HepG2 (cell line): ENCODE data around the gene VDR.

Source experiments
- FOXA1 ChIP-seq, 2 experiments: fragments of 450-650 bp in 1 of 2; sonication (generic) in 1 of 2; formaldehyde crosslinking in 1 of 2; IDR thresholded peaks; 2 replicates each; pipeline versions ENCODE4 v1.4.0 to v1.6.1; 2016 to 2020; ENCODE audit warnings: missing genetic modification reagents in 1 of 2
- FOXJ3 ChIP-seq: sonication (generic); formaldehyde crosslinking; IDR thresholded peaks from 2 replicates; pipeline ENCODE4 v1.4.0; 2020; ENCODE audit warnings: missing genetic modification reagents, mild to moderate bottlenecking, borderline replicate concordance
- FOXP1 ChIP-seq, 2 experiments: fragments of 450-650 bp in 1 of 2; IDR thresholded peaks; 2 replicates each; pipeline ENCODE4 v1.6.1; 2017 to 2018; ENCODE audit warnings: antibody characterized with exemption in 1 of 2
- MTA1 ChIP-seq: sonication (generic); formaldehyde crosslinking; IDR thresholded peaks from 2 replicates; pipeline ENCODE4 v1.4.0; 2020; ENCODE audit warnings: missing genetic modification reagents, mild to moderate bottlenecking, borderline replicate concordance
- NR1H2 ChIP-seq: sonication (generic); formaldehyde crosslinking; IDR thresholded peaks from 2 replicates; pipeline ENCODE4 v1.8.1; 2022; ENCODE audit warnings: low read depth, missing genetic modification reagents, borderline replicate concordance
- SMARCC2 ChIP-seq: fragments of 450-650 bp; IDR thresholded peaks from 2 replicates; pipeline ENCODE4 v1.6.1; 2017; ENCODE audit warnings: antibody characterized with exemption, mild to moderate bottlenecking
- TARDBP ChIP-seq: sonication (generic); formaldehyde crosslinking; IDR thresholded peaks from 2 replicates; pipeline ENCODE4 v1.8.0; 2022; ENCODE audit warnings: mild to moderate bottlenecking, missing genetic modification reagents
- TMF1 ChIP-seq: sonication (generic); formaldehyde crosslinking; IDR thresholded peaks from 2 replicates; pipeline ENCODE4 v1.8.1; 2022; ENCODE audit warnings: low read depth, missing genetic modification reagents
- TF ChIP-seq, protein P1 (sequence below): sonication (generic); formaldehyde crosslinking; IDR thresholded peaks from 2 replicates; pipeline ENCODE4 v1.4.0; 2020; ENCODE audit warnings: missing genetic modification reagents
- TF ChIP-seq, protein P2 (sequence below): sonication (generic); formaldehyde crosslinking; IDR thresholded peaks from 2 replicates; pipeline ENCODE4 v1.5.0; 2020; ENCODE audit warnings: mild to moderate bottlenecking, missing genetic modification reagents, moderate library complexity
- TF ChIP-seq, protein P3 (sequence below): sonication (generic); formaldehyde crosslinking; IDR thresholded peaks from 2 replicates; pipeline ENCODE4 v1.9.0; 2021; ENCODE audit warnings: missing genetic modification reagents, mild to moderate bottlenecking, borderline replicate concordance
- TF ChIP-seq, protein P4 (sequence below): IDR thresholded peaks from 2 replicates; pipeline ENCODE4 v1.6.1; 2016; ENCODE audit warnings: missing compliant biosample characterization, missing genetic modification reagents, borderline replicate concordance
- TF ChIP-seq, protein P5 (sequence below): sonication (generic); formaldehyde crosslinking; IDR thresholded peaks from 2 replicates; pipeline ENCODE4 v1.4.0; 2020; ENCODE audit warnings: missing genetic modification reagents
- TF ChIP-seq, protein P6 (sequence below): sonication (generic); formaldehyde crosslinking; IDR thresholded peaks from 2 replicates; pipeline ENCODE4 v1.8.0; 2022; ENCODE audit warnings: missing genetic modification reagents, low read depth, mild to moderate bottlenecking, borderline replicate concordance

DNA sequence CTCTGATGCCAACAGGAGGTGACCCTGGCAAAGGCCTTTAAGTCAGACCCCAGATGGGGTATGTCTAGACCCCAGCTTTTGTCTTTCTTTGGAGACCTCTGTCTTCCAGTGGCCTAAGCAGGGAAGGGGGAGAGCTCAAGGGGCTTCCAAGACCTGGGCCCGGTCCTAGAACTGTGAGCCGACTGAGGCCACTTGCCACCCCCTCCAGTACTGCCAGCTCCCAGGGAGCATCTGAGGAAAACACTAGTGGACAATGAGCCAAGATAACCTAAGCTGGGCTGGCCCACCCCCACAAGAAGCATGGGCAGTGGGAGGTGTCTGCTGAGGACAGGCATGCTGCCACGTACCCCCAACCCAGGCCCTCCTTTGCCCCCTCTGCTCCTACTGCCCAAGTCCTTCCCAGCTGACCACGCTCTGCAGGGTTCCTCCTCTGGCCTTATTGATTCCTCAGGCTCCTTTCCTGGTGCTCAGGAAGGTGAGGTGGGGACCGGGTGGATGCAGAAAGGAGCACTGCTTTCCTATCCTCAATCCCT, 21.1 kb downstream of the VDR start:
- TF ChIP-seq, protein P1, sequence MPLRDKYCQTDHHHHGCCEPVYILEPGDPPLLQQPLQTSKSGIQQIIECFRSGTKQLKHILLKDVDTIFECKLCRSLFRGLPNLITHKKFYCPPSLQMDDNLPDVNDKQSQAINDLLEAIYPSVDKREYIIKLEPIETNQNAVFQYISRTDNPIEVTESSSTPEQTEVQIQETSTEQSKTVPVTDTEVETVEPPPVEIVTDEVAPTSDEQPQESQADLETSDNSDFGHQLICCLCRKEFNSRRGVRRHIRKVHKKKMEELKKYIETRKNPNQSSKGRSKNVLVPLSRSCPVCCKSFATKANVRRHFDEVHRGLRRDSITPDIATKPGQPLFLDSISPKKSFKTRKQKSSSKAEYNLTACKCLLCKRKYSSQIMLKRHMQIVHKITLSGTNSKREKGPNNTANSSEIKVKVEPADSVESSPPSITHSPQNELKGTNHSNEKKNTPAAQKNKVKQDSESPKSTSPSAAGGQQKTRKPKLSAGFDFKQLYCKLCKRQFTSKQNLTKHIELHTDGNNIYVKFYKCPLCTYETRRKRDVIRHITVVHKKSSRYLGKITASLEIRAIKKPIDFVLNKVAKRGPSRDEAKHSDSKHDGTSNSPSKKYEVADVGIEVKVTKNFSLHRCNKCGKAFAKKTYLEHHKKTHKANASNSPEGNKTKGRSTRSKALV, result no peak
- TF ChIP-seq SMARCC2 (no peak), TMF1 (CRISPR knock-in tag) (no peak), FOXJ3 (CRISPR knock-in tag) (no peak), TARDBP (CRISPR knock-in tag) (no peak), MTA1 (CRISPR knock-in tag) (no peak), FOXA1 (IDR thresholded peaks at IDR 0.05) (no peak), FOXA1 (CRISPR knock-in tag; IDR thresholded peaks at IDR 0.05) (no peak), FOXP1 (IDR thresholded peaks at IDR 0.05) (no peak), FOXP1 (CRISPR knock-in tag; IDR thresholded peaks at IDR 0.05) (no peak), NR1H2 (CRISPR knock-in tag) (no peak)
- TF ChIP-seq, protein P2, sequence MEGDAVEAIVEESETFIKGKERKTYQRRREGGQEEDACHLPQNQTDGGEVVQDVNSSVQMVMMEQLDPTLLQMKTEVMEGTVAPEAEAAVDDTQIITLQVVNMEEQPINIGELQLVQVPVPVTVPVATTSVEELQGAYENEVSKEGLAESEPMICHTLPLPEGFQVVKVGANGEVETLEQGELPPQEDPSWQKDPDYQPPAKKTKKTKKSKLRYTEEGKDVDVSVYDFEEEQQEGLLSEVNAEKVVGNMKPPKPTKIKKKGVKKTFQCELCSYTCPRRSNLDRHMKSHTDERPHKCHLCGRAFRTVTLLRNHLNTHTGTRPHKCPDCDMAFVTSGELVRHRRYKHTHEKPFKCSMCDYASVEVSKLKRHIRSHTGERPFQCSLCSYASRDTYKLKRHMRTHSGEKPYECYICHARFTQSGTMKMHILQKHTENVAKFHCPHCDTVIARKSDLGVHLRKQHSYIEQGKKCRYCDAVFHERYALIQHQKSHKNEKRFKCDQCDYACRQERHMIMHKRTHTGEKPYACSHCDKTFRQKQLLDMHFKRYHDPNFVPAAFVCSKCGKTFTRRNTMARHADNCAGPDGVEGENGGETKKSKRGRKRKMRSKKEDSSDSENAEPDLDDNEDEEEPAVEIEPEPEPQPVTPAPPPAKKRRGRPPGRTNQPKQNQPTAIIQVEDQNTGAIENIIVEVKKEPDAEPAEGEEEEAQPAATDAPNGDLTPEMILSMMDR (CRISPR knock-in tag), result no peak
- TF ChIP-seq, protein P3, sequence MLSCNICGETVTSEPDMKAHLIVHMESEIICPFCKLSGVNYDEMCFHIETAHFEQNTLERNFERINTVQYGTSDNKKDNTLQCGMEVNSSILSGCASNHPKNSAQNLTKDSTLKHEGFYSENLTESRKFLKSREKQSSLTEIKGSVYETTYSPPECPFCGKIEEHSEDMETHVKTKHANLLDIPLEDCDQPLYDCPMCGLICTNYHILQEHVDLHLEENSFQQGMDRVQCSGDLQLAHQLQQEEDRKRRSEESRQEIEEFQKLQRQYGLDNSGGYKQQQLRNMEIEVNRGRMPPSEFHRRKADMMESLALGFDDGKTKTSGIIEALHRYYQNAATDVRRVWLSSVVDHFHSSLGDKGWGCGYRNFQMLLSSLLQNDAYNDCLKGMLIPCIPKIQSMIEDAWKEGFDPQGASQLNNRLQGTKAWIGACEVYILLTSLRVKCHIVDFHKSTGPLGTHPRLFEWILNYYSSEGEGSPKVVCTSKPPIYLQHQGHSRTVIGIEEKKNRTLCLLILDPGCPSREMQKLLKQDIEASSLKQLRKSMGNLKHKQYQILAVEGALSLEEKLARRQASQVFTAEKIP, result no peak
- TF ChIP-seq, protein P4, sequence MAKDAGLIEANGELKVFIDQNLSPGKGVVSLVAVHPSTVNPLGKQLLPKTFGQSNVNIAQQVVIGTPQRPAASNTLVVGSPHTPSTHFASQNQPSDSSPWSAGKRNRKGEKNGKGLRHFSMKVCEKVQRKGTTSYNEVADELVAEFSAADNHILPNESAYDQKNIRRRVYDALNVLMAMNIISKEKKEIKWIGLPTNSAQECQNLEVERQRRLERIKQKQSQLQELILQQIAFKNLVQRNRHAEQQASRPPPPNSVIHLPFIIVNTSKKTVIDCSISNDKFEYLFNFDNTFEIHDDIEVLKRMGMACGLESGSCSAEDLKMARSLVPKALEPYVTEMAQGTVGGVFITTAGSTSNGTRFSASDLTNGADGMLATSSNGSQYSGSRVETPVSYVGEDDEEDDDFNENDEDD (CRISPR knock-in tag), result no peak
- TF ChIP-seq, protein P5, sequence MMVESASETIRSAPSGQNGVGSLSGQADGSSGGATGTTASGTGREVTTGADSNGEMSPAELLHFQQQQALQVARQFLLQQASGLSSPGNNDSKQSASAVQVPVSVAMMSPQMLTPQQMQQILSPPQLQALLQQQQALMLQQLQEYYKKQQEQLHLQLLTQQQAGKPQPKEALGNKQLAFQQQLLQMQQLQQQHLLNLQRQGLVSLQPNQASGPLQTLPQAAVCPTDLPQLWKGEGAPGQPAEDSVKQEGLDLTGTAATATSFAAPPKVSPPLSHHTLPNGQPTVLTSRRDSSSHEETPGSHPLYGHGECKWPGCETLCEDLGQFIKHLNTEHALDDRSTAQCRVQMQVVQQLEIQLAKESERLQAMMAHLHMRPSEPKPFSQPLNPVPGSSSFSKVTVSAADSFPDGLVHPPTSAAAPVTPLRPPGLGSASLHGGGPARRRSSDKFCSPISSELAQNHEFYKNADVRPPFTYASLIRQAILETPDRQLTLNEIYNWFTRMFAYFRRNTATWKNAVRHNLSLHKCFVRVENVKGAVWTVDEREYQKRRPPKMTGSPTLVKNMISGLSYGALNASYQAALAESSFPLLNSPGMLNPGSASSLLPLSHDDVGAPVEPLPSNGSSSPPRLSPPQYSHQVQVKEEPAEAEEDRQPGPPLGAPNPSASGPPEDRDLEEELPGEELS (CRISPR knock-in tag), result no peak
- TF ChIP-seq, protein P6, sequence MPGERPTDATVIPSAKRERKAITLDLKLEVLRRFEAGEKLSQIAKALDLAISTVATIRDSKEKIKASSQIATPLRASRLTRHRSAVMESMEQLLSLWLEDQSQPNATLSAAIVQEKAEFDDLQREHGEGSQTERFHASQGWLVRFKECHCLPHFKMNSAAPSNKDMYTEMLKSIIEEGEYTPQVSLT (CRISPR knock-in tag), result no peak
